GM12872 (cell line): ENCODE results near the gene EEF1G.
A peak's percentile ranks its signal among the peaks of the same experiment; 100 is the strongest.

Experiments used
- CTCF ChIP-seq: IDR thresholded peaks from 3 replicates; pipeline ENCODE4 v1.5.1; 2011; ENCODE audit warnings: low read depth, mild to moderate bottlenecking, low read length, moderate library complexity; ENCODE audit not compliant: insufficient read depth

EEF1G gene

GRCh38 chr11:62592989-62593421 lies 19.3 kb upstream of the EEF1G start:
- no peak for TF ChIP-seq CTCF

- TF ChIP-seq CTCF, result no peak
These were observed 18.6 kb upstream of the EEF1G start for GRCh38 chr11:62592146-62592815.

- no peak for TF ChIP-seq CTCF
These were observed 17.9 kb upstream of the EEF1G start, which contains the start of gene TUT1 for GRCh38 chr11:62591448-62592145. TSS of gene TUT1 (minus strand) at chr11:62591523. CDS start at chr11:62591485, 38 bp downstream.

- TF ChIP-seq CTCF, result peak; percentile 30; the same call in 1 of the 3 replicates
These were observed 15.4 kb upstream of the EEF1G start for GRCh38 chr11:62588966-62589637.

GRCh38 chr11:62580959-62581715 lies 7.4 kb upstream of the EEF1G start:
- TF ChIP-seq CTCF, result no peak

GRCh38 chr11:62579252-62579651 lies 5.6 kb upstream of the EEF1G start:
- TF ChIP-seq CTCF, result no peak

- no peak for TF ChIP-seq CTCF
These were observed 4.8 kb upstream of the EEF1G start for GRCh38 chr11:62578541-62578940.
